Activated effector memory CD4-positive, alpha-beta T cell treated with Interleukin-2 at 50 U/mL for 16 hours (primary cell): ENCODE results near the gene MAPK8IP3.
"Not testable (repeated sequence)": the region's sequence is repeated elsewhere in the genome, so short reads cannot be mapped to it uniquely, and the experiment has no call there.

Source experiments
- DNase-seq: peaks from one replicate; pipeline ENCODE4 v3.0.0-alpha.2; 2020

Gene MAPK8IP3

DNA sequence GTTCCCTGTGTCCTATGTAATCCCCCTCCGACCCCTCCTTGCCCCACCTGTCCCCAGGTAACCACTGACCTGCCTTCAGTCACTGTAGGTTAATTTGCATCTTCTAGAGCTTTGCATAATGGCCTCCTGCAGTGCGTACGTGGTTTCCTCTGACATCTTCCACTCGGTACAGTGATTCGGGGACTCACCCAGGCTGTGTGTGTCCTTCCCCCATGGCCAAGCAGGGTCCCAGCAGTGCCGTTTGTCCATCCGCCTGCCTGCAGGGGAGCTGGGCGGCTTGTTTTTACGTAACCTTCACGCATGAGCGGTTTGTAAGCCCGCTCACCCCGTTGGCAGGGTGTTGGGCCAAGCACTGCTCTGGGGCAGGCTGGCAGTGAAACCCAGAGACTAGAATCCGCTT is 7.9 kb downstream of the MAPK8IP3 start:
- DNase-seq, result no peak

DNA sequence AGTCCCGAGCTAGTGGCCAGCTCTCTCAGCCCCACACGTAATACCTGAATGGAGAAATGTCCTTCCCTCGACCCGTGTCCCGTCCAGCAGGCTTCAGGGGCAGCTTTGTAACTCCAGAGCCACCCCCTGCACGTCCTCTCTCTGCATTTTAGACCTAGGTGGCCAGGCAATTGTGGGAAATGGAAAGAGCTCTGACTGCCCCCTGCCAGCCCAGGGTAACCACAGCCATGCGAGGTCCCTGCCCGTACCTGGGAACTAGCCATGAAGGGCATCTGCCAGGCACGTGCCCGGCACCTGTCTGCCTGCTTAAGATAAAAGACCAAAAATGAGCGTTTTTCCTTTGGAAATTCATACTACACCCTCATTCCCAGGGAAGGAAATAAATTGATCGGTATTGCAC is 9.2 kb downstream of the MAPK8IP3 start:
- no peak for DNase-seq

DNA sequence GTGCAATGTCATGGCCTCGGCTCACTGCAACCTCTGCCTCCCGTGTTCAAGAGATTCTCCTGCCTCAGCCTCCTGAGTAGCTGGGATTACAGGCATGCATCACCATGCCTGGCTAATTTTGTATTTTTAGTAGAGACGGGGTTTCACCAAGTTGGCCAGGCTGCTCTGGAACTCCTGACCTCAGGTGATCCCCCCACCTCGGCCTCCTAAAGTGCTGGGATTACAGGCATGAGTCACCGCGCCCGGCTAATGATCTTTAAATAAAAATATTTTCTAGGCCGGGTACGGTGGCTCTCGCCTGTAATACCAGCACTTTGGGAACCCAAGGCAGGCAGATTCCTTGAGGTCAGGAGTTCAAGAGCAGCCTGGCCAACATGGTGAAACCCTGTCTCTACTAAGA is 12.2 kb downstream of the MAPK8IP3 start:
- DNase-seq, result not testable (repeated sequence)

DNA sequence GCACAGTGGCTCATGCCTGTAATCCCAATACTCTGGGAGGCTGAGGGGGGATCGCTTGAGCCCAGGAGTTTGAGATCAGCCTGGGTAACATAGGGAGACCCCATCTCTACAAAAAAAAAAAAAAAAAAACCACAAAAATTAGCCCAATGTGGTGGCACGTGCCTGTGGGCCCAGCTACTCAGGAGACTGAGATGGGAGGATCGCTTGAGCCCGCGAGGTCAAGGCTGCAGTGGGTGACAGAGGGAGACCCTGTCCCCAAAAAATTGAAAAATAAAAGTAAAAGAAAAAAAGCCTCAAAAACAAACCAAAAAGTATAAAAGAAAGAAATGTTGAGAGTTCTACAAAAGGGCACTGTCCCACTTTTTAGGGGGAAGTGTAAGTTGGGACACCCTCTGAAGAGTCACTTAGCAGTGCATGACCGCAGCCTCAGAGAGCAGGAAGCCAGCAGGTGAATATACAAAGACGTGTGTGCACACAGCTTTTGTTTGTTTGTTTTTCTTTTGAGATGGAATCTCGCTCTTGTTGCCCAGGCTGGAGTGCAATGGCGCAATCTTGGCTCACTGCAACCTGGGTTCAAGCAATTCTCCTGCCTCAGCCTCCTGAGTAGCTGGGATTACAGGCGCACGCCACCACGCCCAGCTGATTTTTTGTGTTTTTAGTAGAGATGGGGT is 13.7 kb downstream of the MAPK8IP3 start:
- DNase-seq, result not testable (repeated sequence)

DNA sequence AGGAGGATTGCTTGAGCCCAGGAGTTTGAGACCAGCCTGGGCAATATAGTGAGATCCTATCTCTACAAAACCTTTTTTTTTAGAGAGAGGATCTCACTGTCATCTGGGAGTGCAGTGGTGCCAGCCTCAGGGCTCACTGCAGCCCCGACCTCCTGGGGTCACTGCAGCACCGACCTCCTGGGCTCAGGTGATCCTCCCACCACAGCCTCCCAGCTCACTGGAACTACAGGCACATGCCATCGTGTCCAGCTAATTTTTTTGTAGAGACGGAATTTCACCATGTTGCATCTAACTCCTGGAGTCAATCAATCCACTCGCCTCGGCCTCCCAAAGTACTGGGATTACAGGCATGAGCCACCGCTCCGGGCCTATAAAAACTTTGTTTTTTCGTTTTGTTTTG is 15.4 kb downstream of the MAPK8IP3 start:
- DNase-seq, result no peak

DNA sequence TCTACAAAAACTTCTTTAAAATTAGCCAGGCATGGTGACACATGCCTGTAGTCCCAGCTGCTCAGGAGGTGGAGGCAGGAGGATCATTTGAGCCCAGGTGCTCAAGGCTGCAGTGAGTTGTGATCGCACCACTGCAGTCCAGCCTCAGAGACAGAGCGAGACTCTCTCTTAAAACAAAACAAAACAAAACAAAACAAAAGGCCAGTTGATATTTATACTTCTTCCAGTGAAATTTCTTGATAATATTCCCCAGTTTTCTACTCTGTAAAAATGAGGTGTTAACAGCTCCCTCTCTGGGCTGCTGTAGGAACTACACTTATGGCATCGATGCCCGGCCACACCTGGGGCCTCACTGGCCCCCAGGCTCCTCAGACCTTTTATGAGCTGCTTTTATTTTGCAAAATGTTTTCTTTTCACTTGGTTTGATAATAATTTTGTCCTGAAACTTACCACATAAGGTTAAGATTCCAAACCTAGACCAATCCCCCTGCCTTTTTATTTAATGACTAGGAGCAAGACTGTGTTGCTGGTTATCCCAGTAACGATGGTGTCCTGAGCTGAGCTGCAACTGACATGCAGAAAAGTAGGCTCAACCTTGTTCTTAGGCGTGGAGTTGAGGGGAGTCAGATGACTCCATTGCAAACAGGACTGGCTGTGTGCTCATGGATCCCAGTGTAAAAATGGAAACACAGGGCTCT is 17.6 kb downstream of the MAPK8IP3 start:
- peak; percentile 13 for DNase-seq

DNA sequence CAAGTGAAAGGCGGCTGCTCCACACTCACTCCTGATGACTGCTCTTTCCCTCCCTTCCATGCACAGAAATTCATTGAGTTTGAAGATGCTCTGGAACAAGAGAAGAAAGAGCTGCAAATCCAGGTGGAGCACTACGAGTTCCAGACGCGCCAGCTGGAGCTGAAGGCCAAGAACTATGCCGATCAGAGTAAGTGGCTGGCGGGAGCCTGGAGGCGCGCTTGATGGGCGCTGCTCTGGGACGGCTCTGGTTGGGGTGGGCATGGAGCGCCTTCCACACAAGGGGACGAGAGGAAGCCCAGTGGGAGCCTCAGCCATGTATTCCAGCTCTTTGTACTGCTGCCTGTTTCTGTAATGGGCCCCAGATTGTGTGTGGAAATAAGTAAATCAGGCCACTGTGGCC is 18.5 kb downstream of the MAPK8IP3 start:
- DNase-seq, result no peak

DNA sequence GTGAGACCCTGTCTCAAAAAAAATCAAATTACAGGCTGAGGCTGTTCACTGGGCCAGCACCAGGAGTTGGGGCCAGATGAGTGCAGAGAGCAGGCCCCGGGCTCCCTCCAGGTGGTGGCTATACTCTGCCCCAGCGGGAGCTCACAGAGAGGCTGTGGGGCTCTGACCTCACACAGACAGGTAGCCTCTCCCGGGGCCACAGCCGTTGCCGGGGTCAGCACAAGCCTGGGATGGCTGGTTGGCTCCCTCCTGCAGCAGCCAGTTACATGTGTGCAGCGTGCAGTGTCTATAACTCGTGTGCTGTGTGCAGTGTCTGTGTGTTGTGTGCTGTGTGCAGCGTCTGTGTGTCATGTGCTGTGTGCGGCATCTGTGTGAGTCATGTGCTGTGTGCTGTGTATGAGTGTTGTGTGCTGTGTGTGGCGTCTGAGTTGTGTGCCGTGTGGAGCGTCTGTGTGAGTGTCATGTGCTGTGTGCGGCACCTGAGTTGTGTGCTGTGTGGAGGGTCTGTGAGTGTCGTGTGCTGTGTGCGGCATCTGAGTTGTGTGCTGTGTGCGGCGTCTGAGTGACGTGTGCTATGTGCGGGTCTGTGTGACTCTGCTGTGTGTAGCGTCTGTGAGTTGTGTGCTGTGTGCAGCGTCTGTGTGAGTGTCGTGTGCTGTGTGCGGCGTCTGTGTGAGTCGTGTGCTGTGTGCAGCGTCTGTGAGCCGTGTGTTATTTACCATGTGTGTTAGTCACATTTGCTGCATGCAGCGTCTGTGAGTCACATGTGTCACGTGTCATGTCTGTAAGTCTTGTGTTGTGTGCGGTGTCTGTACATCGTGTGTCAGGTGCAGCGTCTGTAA is 20.9 kb downstream of the MAPK8IP3 start:
- no peak for DNase-seq

DNA sequence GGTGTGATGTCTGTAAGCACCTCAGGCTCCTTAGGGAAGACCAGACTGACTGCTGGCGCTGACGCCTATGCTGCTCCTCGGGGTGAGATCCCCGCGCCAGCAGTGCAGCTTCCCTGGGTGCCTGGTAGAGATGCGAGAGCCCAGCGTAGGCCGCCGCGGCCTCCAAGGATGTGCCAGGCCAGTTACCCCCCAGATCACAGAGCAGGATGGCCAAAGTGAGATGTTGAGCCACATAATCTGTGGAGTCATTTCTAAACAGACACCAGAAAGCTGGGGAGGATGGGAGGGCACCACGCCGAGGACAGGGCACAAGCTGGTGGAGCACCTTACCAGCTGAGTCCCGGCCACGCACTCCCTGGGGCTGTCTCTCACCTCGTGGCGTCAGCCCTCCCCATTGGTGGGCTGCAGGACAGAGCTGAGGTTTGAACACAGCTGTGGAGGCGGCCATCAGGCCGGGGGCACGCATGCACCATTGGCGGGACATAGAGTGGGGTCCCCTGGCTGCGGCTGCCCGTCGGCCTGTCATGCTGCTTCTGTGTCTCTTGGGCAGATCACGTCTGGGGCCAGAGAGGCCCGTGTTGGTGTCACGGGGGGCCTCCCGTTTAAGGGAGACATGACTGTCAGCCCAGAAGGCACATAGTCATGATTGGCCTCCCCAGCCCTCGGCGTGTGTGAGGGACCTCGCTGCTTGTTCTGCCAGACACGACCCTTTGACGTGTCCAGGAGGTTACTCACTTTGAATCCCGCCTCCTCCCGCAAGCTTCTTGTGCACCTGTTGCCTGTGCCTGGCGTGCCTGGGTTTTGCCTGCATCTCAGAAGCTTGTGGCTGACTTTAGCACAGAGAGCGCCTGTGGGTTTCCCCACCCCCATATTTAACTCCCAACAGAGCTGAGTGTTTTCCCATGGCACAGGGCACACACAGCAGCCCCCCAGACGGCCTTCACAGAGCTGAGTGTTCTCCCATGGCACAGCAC is 21.9 kb downstream of the MAPK8IP3 start:
- no peak for DNase-seq

DNA sequence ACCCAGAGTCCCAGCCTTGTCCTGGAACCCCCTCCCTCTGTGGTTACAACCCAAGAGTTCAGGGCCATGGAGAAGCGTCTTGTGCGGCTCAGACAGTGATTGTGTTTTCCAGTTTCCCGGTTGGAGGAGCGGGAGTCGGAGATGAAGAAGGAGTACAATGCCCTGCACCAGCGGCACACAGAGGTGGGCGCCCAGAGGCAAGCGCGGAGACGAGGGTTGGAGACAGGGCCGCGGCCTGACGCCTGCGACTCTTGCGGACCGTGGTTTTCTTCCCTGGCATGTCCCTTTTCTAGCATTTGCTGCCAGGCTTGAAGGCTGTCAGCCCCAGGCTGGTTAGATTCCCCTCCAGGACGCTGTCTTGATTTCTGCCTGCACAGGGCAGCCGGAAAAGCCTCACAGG is 23.0 kb downstream of the MAPK8IP3 start:
- DNase-seq, result no peak

DNA sequence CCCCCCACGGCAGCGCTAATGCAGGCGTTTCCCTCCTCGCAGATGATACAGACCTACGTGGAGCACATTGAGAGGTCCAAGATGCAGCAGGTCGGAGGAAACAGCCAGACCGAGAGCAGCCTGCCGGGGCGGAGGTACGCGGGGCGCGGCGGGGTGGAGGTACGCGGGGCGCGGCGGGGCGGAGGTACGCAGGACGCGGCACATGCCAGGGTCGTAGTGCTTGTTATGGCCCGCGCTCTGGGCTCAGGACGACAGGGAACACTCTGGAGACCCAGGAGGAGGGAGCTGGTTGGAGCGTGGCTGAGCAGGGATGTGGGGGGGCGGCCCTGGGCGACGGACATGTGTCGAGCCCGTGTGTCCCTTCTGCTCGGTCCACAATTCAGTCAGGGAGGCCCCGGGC is 23.4 kb downstream of the MAPK8IP3 start:
- DNase-seq, result no peak

DNA sequence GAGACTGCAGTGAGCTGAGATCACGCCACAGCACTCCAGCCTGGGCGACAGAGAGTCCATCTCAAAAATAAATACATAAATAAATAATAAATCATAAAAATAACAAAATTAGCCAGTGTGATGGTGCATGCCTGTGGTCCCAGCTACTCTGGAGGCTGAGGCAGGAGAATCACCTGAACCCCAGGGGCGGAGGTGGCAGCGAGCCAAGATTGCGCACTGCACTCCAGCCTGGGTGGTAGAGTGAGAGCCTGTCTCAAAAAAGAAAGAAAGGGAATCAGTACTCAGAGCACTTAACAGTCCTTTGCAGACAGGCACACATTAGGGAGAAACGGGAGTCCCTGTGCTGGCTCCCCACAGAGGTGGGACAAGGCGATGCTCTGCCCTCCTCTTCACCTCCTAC is 25.1 kb downstream of the MAPK8IP3 start:
- DNase-seq, result no peak

DNA sequence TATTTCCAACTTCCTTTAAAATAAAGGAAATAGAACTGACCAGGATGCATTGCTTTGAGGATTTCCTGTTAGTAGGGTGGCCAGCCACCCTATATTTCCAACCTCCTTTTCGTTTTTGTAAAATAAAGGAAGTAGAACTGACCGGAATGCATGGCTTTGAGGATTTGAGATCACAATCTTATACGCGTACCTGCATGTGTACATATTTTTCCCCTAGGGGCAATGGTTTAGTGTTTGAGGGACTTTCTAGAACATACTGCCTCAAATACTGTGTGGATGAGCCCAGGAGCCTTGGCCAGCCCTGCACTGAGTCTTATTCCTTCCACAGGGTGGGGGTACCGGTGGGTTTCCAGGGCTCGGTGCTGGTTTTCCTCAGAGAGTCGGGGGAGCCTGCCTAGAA is 25.6 kb downstream of the MAPK8IP3 start:
- no peak for DNase-seq

DNA sequence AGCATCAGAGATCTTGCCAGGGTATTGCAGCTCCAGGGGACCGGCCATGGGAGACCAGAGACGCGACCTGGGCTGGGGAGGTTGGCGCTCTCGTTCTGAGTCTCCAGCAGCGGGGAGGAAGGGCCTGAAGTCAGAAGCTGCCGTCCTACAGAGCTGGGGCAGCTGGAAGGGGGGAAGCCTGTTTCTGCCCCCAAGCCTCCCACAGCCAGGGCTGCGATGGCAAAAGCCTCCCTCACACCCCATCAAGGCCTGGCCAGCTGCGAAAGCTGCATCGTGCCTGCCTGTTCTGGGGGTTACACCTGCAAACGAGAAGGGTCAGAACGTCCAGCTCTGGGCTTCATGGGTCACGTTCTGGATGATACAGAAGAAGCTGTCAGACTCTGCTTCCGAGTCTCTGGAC is 26.1 kb downstream of the MAPK8IP3 start:
- DNase-seq, result no peak

DNA sequence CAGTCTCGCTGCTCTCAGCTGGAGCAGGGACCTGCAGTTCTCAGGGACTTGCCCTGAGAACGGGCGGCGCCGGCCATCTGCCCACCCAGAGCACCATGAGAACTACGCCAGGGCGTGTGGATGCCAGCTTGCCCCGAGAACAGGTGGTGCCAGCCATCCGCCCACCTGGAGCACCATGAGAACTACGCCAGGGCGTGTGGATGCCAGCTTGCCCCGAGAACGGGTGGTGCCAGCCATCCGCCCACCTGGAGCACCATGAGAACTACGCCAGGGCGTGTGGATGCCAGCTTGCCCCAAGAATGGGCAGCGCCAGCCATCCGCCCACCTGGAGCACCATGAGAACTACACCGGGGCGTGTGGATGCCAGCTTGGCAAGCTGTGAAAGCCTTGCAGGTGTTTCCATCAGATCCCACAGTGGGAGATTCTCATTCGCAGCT is 26.6 kb downstream of the MAPK8IP3 start:
- DNase-seq, result not testable (repeated sequence)

DNA sequence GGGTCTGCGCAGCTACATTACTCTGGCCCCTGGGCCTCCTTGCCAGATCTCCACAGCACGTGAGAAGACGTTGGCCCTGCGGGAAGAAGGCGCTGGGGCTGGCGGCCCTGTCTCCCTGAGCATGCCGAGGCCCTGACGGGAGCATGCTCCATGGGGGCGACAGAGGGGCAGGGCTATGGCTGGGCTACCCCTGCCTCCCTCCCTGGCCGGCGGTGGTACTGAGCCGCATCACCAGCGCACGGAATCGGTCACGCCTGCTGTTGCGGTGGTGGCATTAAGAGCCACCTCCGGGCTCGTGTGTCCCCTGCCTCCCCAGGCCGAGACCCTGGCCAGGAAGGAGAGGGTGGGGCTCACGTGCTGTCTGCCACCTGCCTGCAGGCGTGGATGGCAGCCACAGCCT is 28.1 kb downstream of the MAPK8IP3 start:
- DNase-seq, result no peak

DNA sequence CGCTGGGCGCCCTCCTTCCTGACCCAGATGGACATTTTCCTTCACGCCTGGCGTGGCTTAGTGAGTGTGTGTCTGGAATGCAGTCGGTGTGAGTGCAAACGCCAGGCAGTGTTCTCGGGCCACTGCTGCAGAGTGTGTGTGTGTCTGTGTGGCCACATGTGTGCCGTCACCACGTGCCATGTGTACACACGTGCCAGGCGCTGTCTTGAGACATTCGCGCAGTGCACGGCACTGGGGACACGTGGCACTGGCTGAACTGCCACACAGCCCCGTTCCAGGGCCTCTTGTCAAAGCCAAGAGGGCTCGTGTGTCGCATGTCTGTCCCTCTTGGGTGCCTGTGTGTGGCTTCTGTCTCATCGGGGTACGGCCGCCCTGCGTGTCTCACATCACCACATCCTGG is 28.8 kb downstream of the MAPK8IP3 start:
- no peak for DNase-seq

DNA sequence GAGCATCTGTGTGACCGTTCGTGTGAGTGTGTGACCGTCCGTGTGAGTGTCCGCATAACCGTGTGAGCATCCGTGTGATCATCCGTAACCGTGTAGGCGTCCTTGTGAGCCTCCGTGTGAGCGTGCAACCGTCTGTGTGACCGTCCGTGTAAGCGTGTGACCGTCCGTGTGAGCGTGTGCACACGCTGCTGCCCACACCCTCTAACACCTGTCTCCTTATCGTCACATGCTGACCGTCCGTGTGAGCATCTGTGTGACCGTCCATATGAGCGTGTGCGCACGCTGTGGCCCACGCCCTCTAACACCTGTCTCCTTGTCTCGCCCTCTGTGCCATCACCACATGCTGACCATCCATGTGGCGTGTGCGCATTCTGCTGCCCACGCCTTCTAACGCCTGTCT is 34.2 kb downstream of the MAPK8IP3 start:
- no peak for DNase-seq

DNA sequence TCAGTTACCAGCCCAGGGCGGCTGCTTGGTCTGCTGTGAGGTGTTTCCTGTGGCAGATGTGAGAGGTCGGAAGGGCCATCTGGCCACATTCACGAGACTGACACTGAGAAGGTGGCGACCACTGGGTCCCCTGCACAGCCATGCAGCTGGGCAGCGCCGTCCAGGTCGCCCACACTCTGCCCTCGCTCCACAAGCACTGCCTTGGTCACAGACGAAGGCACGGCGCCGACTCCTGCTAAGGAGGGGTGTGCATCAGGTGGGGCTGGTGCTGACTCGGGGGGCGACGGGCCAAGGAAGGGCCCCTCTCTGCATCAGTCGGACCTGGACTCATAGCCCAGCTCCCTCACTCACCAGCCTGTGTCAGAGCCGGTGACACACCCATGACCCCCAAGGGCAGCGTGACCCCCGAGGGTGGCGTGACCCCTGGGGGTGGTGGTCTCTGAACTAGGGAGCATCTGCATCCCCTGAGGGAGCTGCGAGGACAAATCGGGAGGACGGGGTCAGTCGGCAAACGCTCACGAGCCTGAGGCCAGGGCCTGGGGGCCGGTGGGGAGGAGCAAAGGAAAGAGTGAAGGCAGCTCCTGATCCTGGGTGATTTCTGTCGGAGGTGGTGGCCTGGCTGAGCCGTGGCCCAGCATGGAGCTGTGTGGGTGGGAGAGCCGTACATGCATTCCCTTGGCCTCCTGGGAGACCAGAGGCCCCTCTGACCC is 34.9 kb downstream of the MAPK8IP3 start:
- DNase-seq, result no peak

DNA sequence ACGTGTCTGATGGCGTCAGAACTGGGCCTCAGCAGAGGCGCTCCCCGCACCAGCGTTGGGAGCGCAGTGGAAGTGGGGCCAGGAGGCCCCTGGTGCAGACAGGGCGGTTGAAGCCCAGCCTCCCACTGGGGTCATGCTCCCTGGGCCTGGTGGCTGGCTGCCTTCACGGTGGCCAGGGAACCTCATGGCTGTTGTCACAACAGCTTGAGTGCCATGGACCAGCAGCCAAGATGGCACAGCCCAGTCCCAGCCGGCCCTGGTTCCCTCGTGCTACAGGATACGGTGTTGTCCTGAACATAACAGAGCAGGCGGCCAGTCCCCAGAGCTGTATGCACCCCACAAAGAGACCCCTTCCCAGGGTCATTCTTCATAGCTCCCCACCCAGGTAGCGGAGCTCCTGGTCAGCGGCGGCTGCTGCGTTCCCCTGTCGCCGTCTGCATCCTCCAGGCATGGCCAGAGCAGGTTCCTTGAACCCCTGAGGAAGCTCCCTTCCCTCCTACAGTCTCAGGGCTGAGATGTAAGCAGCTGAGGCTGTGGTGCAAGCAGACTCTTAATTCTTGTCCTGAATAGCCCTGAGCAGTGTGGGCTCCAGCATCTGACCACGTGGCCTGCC is 35.7 kb downstream of the MAPK8IP3 start:
- no peak for DNase-seq
